GM18951 (cell line): ENCODE results near the gene CTSF.

Experiments
- POLR2A ChIP-seq: IDR thresholded peaks from 4 replicates; pipeline ENCODE4 v1.6.1; 2011; ENCODE audit warnings: mild to moderate bottlenecking; ENCODE audit not compliant: insufficient read length, insufficient read depth; ENCODE audit errors: extremely low read depth
- in situ Hi-C: fragments of 300-500 bp; cut with MboI; formaldehyde crosslinking; loops from one replicate; pipeline ENCODE4 v1.12.0; 2022; ENCODE audit warnings: low sequenced_read_pairs, mixed read lengths, inconsistent platforms; ENCODE audit not compliant: unreplicated experiment

The CTSF gene

GRCh38 chr11:66561178-66561974, 7.0 kb downstream of the CTSF start:
- TF ChIP-seq POLR2A: no peak
- in situ Hi-C loops: loop anchor here (25.0 kb wide), 1 partner anchor 276 kb away; the partner anchor contains the start of gene RCE1

DNA sequence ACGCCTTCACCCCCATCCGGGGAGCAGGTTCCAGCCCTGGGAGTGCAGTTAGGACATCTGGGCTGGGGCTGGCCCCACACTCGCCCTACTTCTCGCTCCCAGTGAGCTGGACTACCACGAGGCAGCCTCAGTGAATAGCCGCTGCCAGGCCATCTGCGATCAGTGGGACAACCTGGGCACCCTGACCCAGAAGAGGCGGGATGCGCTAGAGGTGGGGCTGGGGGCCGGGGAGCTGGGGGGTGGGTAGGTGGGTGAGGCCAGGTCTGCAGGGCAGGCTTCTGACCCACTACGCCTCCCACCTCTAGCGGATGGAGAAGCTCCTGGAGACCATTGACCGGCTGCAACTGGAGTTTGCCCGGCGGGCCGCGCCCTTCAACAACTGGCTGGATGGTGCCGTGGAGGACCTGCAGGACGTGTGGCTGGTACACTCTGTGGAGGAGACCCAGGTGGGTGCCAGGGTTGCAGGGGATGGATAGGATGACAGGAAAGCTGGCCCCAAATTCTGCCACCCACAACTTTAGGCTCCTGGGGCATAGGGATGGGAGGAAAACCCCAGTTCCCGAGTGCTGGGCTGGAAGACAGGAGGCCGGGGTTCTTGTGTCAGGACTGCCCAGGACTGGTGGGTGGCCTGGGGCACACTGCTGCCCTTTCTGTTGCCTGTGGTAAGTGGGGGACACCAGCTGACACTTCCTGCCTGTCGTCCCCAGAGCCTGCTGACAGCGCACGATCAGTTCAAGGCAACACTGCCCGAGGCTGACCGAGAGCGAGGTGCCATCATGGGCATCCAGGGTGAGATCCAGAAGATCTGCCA, 8.3 kb downstream of the CTSF start:
- in situ Hi-C loops: loop anchor here (25.0 kb wide), 1 partner anchor 277 kb away; the partner anchor contains the start of gene RCE1
- no peak for TF ChIP-seq POLR2A

DNA sequence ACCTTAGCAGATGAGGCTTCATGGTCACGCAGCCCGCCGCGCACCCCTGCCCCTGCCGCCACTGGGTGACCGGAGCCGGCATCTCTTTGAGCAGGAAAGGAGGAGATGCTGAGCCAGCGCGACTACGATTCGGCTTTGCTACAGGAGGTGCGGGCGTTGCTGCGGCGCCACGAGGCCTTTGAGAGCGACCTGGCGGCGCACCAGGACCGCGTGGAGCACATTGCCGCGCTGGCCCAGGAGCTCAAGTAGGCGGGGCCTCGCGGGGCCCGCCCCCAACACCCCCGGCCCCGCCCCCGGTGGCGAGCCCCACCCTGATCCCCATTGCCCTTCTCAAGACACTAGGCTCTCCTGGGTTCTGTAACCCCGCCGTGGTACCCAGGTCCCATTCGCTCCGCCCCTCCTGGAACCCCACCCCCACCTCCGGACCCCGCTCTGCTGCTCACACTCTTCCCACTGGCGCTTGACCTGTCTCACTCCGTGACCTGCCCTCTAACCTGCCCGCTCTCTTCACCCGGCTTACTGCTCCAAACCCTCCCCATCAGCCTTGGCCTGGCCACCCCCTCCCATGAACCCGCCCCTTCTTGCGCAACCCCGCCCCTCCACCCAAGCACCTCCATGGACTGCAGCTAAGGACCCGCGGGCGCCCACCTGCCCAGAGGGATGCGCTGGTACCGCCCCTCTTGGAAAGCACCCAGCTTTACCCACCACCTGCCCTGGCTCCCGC, 9.1 kb downstream of the CTSF start:
- in situ Hi-C loops: loop anchor here (25.0 kb wide), 1 partner anchor 278 kb away; the partner anchor contains the start of gene RCE1
- TF ChIP-seq POLR2A: no peak

DNA sequence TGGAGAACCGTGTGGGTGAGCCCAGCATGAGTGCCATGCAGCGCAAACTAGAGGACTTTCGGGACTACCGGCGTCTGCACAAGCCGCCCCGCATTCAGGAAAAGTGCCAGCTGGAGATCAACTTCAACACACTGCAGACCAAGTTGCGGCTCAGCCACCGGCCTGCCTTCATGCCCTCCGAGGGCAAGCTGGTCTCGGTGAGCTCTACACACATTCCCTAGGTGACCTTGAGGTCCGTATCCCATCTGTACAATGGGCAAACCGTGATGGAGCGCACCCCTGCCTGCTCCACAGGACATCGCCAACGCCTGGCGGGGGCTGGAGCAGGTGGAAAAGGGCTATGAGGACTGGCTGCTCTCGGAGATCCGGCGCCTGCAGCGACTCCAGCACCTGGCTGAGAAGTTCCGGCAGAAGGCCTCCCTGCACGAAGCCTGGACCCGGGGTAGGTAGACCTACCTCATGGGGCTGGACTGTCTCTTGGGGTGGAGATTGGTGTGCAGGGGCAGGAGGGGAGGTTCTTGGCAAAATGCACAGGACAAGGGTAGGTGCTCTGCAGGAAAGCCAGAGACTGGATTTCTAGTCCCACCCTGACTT, 10.6 kb downstream of the CTSF start:
- in situ Hi-C loops: loop anchor here (25.0 kb wide), 1 partner anchor 279 kb away; the partner anchor contains the start of gene RCE1
- no peak for TF ChIP-seq POLR2A

DNA sequence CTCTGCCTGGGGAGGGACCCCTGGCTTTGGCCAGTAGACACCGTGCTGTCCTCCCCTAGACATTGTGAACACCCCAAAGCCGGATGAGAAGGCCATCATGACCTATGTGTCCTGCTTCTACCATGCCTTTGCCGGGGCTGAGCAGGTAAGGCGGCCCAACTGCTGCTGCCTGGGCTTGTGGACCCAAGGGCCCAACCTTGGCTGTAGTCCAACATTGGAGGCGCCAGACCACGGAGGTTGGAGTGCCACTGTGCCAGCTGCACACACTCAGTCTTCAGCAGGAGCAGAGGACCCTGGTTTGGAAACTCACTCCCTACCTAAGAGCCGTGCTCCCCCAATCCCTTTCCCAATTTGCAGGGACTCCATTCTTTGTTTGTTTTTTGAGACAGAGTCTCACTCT, 12.3 kb downstream of the CTSF start:
- no peak for TF ChIP-seq POLR2A
- in situ Hi-C loops: loop anchor here (25.0 kb wide), 1 partner anchor 281 kb away; the partner anchor contains the start of gene RCE1

GRCh38 chr11:66555416-66555815, 13.0 kb downstream of the CTSF start:
- TF ChIP-seq POLR2A: no peak
- in situ Hi-C loops: loop anchor here (25.0 kb wide), 1 partner anchor 282 kb away; the partner anchor contains the start of gene RCE1

- no peak for TF ChIP-seq POLR2A
- in situ Hi-C loops: loop anchor here (25.0 kb wide), 1 partner anchor 283 kb away; the partner anchor contains the start of gene RCE1
Measured at GRCh38 chr11:66554602-66555001, 13.8 kb downstream of the CTSF start.

DNA sequence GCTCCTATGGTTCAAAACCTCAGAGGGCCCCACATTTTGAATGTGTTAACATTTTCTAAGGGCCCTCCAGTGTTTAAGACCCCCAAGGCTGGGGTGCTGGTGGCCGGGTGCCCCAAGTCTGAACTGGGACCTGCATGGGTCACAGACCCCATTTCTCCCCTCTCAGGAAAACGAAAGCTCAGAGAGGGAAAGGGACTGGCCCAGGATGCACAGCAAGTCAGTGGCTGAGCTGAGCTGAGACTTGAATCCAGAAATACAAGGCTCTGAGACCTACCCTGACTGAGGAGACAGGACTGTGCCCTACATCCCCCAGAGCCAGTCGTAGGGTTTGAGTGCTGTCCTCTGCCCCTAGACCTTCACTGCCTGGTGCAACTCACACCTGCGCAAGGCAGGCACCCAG, 17.5 kb downstream of the CTSF start:
- in situ Hi-C loops: loop anchor here (25.0 kb wide), 1 partner anchor 286 kb away; the partner anchor contains the start of gene RCE1
- TF ChIP-seq POLR2A: no peak

- no peak for TF ChIP-seq POLR2A
- in situ Hi-C loops: loop anchor here (25.0 kb wide), 1 partner anchor 288 kb away; the partner anchor contains the start of gene RCE1
Measured at GRCh38 chr11:66549696-66550095, 18.7 kb downstream of the CTSF start.

GRCh38 chr11:66548774-66549630, 19.4 kb downstream of the CTSF start:
- TF ChIP-seq POLR2A: no peak
- in situ Hi-C loops: no loop called here

DNA sequence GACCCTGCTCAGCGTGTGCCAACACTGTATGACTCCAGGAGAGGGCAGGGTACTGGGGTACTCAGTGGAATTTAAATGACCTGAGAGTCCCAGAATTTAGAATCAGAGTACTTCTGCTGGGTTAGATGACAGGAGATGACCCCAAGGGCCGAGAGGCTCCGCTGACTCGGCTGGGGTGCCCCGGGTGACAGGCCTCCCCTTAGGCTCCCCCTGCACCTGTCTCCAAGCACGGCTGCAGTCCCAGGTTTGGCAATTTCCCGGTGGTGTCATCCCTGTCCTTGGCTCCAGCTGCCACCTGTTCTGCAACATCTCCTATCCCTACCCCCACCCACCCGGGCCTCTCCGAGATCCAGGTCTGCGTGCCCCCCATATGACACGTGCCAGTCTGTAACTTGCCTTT, 20.4 kb downstream of the CTSF start:
- no peak for TF ChIP-seq POLR2A
- in situ Hi-C loops: no loop called here
